Stimulated activated CD8-positive, alpha-beta memory T cell treated with anti-CD3 and anti-CD28 coated beads, Interleukin-15, amount 100 ng/mL, for 1 hour (primary cell): ENCODE results near the gene HSD17B2.
"Not testable (repeated sequence)": the region's sequence is repeated elsewhere in the genome, so short reads cannot be mapped to it uniquely, and the experiment has no call there.

ENCODE experiments used
- DNase-seq: peaks from one replicate; pipeline ENCODE4 v3.0.0-alpha.2; 2020; ENCODE audit warnings: low read depth

Gene HSD17B2

GRCh38 chr16:82034981-82035612, at the start of gene HSD17B2:
TSS of gene HSD17B2 (plus strand) at chr16:82035253. CDS start at chr16:82035425, 172 bp downstream.
- no peak for DNase-seq

GRCh38 chr16:81987121-81987520, 47.9 kb upstream of the HSD17B2 start:
- DNase-seq, result no peak

GRCh38 chr16:81987706-81988105, 47.3 kb upstream of the HSD17B2 start:
- no peak for DNase-seq

- no peak for DNase-seq
These were observed 42.2 kb upstream of the HSD17B2 start for GRCh38 chr16:81992859-81993258.

GRCh38 chr16:81994485-81994884, 40.6 kb upstream of the HSD17B2 start:
- no peak for DNase-seq

- DNase-seq, result no peak
These were observed 39.4 kb upstream of the HSD17B2 start for GRCh38 chr16:81995651-81996050.

- no peak for DNase-seq
These were observed 38.2 kb upstream of the HSD17B2 start for GRCh38 chr16:81996664-81997509.

GRCh38 chr16:81997738-81998137, 37.3 kb upstream of the HSD17B2 start:
- no peak for DNase-seq

GRCh38 chr16:82002831-82003230, 32.2 kb upstream of the HSD17B2 start:
- no peak for DNase-seq

GRCh38 chr16:82004601-82005000, 30.5 kb upstream of the HSD17B2 start:
- no peak for DNase-seq

- DNase-seq, result no peak
These were observed 29.8 kb upstream of the HSD17B2 start for GRCh38 chr16:82005027-82005830.

- DNase-seq, result no peak
These were observed 29.0 kb upstream of the HSD17B2 start for GRCh38 chr16:82006036-82006435.

- DNase-seq, result no peak
These were observed 27.9 kb upstream of the HSD17B2 start for GRCh38 chr16:82007189-82007588.

GRCh38 chr16:82008957-82009592, 26.0 kb upstream of the HSD17B2 start:
- DNase-seq, result no peak

- DNase-seq, result not testable (repeated sequence)
These were observed 25.3 kb upstream of the HSD17B2 start for GRCh38 chr16:82009789-82010188.

GRCh38 chr16:82010649-82011048, 24.4 kb upstream of the HSD17B2 start:
- DNase-seq, result no peak

GRCh38 chr16:82011199-82011641, 23.8 kb upstream of the HSD17B2 start, which contains the start of gene SDR42E1:
TSS of gene SDR42E1 (minus strand) at chr16:82011470. CDS start at chr16:82000858, 10,612 bp downstream.
- peak; percentile 46 for DNase-seq

GRCh38 chr16:82013139-82013538, 21.9 kb upstream of the HSD17B2 start:
- DNase-seq, result no peak

GRCh38 chr16:82016263-82016662, 18.8 kb upstream of the HSD17B2 start:
- no peak for DNase-seq

GRCh38 chr16:82016964-82017363, 18.1 kb upstream of the HSD17B2 start:
- DNase-seq, result no peak

GRCh38 chr16:82017911-82018568, 17.0 kb upstream of the HSD17B2 start:
- DNase-seq, result no peak
